GM12878 (cell line): Measurements from ENCODE around the gene THSD4. TPM values are rescaled to one million over a fixed set of nuclear protein-coding genes. Genes with fewer than 3 reads are reported as not detected.

Experiments used
- ATAC-seq: fragments of 200-7000 bp; cut with Tn5 transposase; 3 replicates; pipeline ENCODE4 v1.9.1; 2020; ENCODE audit warnings: mild to moderate bottlenecking, moderate library complexity
- BruUV-seq: library from RNA; stranded (reverse); fragments of 400-500 nt; replicated peaks from 2 replicates; lab custom pipeline; 2021; lab: Mats Ljungman, UMichigan
- CTCF ChIA-PET: fragments of 300-600 bp; sonication (Branson Sonifier 250); formaldehyde crosslinking; extraction: SDS; loops from one replicate; lab custom pipeline; 2021; ENCODE audit warnings: inconsistent platforms; lab: Yijun Ruan, JAX
- POLR2A ChIA-PET: fragments of 350-600 bp; formaldehyde crosslinking; extraction: SDS; loops from one replicate; lab custom pipeline; 2021; ENCODE audit warnings: inconsistent platforms; lab: Charles Lee
- RAD21 ChIA-PET: fragments of 300-600 bp; sonication (Branson Sonifier 250); formaldehyde crosslinking; loops from one replicate; lab custom pipeline; 2023; ENCODE audit warnings: antibody characterized with exemption; ENCODE audit not compliant: unreplicated experiment; lab: Charles Lee
- SMC1A ChIA-PET: fragments of 300-600 bp; sonication (Branson Sonifier 250); formaldehyde crosslinking; loops from one replicate; lab custom pipeline; 2023; ENCODE audit not compliant: unreplicated experiment, uncharacterized antibody; lab: Charles Lee
- DNase-seq: peaks from one replicate; pipeline ENCODE4 v3.0.0-alpha.2; 2011; ENCODE audit warnings: low read depth, low spot score
- FAIRE-seq: peaks from 3 replicates; lab custom pipeline; 2011; peaks lifted over from hg19 to GRCh38; lab: Jason Lieb, UNC
- H2AFZ ChIP-seq: 2 replicates; pipeline ENCODE4 v1.6.0; 2011; ENCODE audit warnings: low read depth, low read length, control low read depth; ENCODE audit not compliant: control insufficient read depth
- H3K27ac ChIP-seq: 2 replicates; pipeline ENCODE4 v1.5.1; 2011; ENCODE audit warnings: control low read depth; ENCODE audit not compliant: control insufficient read depth, insufficient read depth
- H3K27me3 ChIP-seq, 2 experiments: replicated peaks in 1 of 2; 2 replicates each; pipeline versions ENCODE4 v1.6.0 to v1.6.1; 2011; ENCODE audit warnings: low read length in 1 of 2; ENCODE audit not compliant: control insufficient read depth in 2 of 2, insufficient read depth in 2 of 2
- H3K36me3 ChIP-seq, 2 experiments: 2 replicates each; pipeline ENCODE4 v1.5.1; 2011; ENCODE audit warnings: low read length in 1 of 2; ENCODE audit not compliant: control insufficient read depth in 2 of 2, insufficient read depth in 2 of 2
- H3K4me1 ChIP-seq: 2 replicates; pipeline ENCODE4 v1.6.1; 2011; ENCODE audit warnings: mild to moderate bottlenecking, low read length, moderate library complexity, mixed read lengths; ENCODE audit not compliant: control insufficient read depth, insufficient read depth
- H3K4me2 ChIP-seq: 2 replicates; pipeline ENCODE4 v1.6.0; 2011; ENCODE audit warnings: control low read depth; ENCODE audit not compliant: control insufficient read depth, insufficient read depth
- H3K4me3 ChIP-seq: fragments of 200-600 bp; sonication (generic); 2 replicates; pipeline ENCODE4 v1.5.1; 2016
- H3K79me2 ChIP-seq: 2 replicates; pipeline ENCODE4 v1.6.0; 2011; ENCODE audit warnings: low read length; ENCODE audit not compliant: control insufficient read depth, insufficient read depth
- H3K9ac ChIP-seq: 2 replicates; pipeline ENCODE4 v1.8.0; 2011; ENCODE audit warnings: low read length, control low read depth, mixed read lengths; ENCODE audit not compliant: control insufficient read depth, insufficient read depth
- H3K9me3 ChIP-seq: replicated peaks from 3 replicates; pipeline ENCODE4 v1.5.1; 2011; ENCODE audit warnings: mild to moderate bottlenecking, low read length; ENCODE audit not compliant: control insufficient read depth, insufficient read depth
- H4K20me1 ChIP-seq: 2 replicates; pipeline ENCODE4 v1.6.0; 2011; ENCODE audit not compliant: control insufficient read depth, insufficient read depth
- CEBPB ChIP-seq, 2 experiments: fragments of 150-350 bp in 1 of 2; IDR thresholded peaks; 2 replicates each; pipeline ENCODE4 v1.6.1; 2012 to 2014; ENCODE audit warnings: low read depth in 2 of 2, low read length in 2 of 2, borderline replicate concordance in 1 of 2, inconsistent platforms in 1 of 2
- CREM ChIP-seq: IDR thresholded peaks from 2 replicates; pipeline ENCODE4 v1.6.1; 2014; ENCODE audit warnings: antibody characterized with exemption, low read depth
- E2F4 ChIP-seq: IDR thresholded peaks from 2 replicates; pipeline ENCODE4 v1.6.1; 2012; ENCODE audit warnings: low read depth, low read length, improper control_type of control experiment
- ELK1 ChIP-seq: IDR thresholded peaks from 2 replicates; pipeline ENCODE4 v1.6.1; 2012; ENCODE audit warnings: low read depth, low read length, improper control_type of control experiment
- FOXK2 ChIP-seq: fragments of 450-650 bp; IDR thresholded peaks from 2 replicates; pipeline ENCODE4 v1.6.1; 2017; ENCODE audit warnings: mild to moderate bottlenecking, moderate library complexity
- GATAD2B ChIP-seq: fragments of 450-650 bp; conservative IDR thresholded peaks from 2 replicates; pipeline ENCODE4 v1.6.1; 2017; ENCODE audit warnings: low read depth, mild to moderate bottlenecking, moderate library complexity
- HDAC2 ChIP-seq: fragments of 200-600 bp; sonication (generic); IDR thresholded peaks from 2 replicates; pipeline ENCODE4 v1.6.1; 2017
- KDM1A ChIP-seq: fragments of 200-600 bp; sonication (generic); IDR thresholded peaks from 2 replicates; pipeline ENCODE4 v1.6.1; 2016; ENCODE audit warnings: borderline replicate concordance
- PBX3 ChIP-seq: IDR thresholded peaks from 2 replicates; pipeline ENCODE4 v1.6.1; 2011; ENCODE audit warnings: mild to moderate bottlenecking, low read depth, low read length, moderate library complexity; ENCODE audit not compliant: insufficient replicate concordance
- POLR2AphosphoS2 ChIP-seq: IDR thresholded peaks from 2 replicates; pipeline ENCODE4 v1.6.1; 2011; ENCODE audit warnings: low read depth, mild to moderate bottlenecking, low read length, improper control_type of control experiment, moderate library complexity
- RAD21 ChIP-seq: IDR thresholded peaks from 2 replicates; pipeline ENCODE4 v1.6.1; 2011; ENCODE audit warnings: mild to moderate bottlenecking, low read depth, low read length, moderate library complexity; ENCODE audit not compliant: insufficient read depth
- SMAD1 ChIP-seq: fragments of 450-650 bp; IDR thresholded peaks from 2 replicates; pipeline ENCODE4 v1.6.1; 2018; ENCODE audit warnings: mild to moderate bottlenecking, low read depth; ENCODE audit not compliant: partially characterized antibody
- SMARCA5 ChIP-seq: fragments of 450-650 bp; IDR thresholded peaks from 2 replicates; pipeline ENCODE4 v1.6.1; 2017; ENCODE audit warnings: mild to moderate bottlenecking
- TCF7 ChIP-seq: IDR thresholded peaks from 2 replicates; pipeline ENCODE4 v1.6.1; 2014; ENCODE audit warnings: antibody characterized with exemption, borderline replicate concordance
- ZBTB33 ChIP-seq: fragments of 450-650 bp; IDR thresholded peaks from 2 replicates; pipeline ENCODE4 v1.6.1; 2017; ENCODE audit warnings: mild to moderate bottlenecking
- WGBS: methylation state at CpG from one replicate; pipeline ENCODE4 v1.1.6; 2016; ENCODE audit warnings: low lambda C conversion rate; ENCODE audit not compliant: insufficient replicate concordance, insufficient coverage; ENCODE audit errors: missing lambda C conversion rate; 5-methylcytosine and 5-hydroxymethylcytosine counted together
- in situ Hi-C: fragments of 300-500 bp; cut with MboI; formaldehyde crosslinking; loops from 9 replicates; pipeline ENCODE4 v1.14.3; 2018; ENCODE audit warnings: mixed read lengths
- intact Hi-C: fragments of 100-400 bp; cut with micrococcal nuclease; formaldehyde crosslinking; loops from one replicate; pipeline ENCODE4 v1.14.2; 2022; ENCODE audit not compliant: unreplicated experiment
- polyA plus RNA-seq, 11 experiments: library from polyadenylated mRNA; depleted of rRNA in 4 of 11; unstranded in 6 of 11; stranded (reverse) in 5 of 11; fragments of >200 nt; fragmentation: Nextera tagmentation in 4 of 11; fragmentation: Illumina TruSeq in 1 of 11; extraction: Ambion mirVana in 4 of 11; extraction: Trizol in 1 of 11; gene quantifications; 1 replicate in 1 of 11; 2 replicates in 10 of 11; pipeline versions ENCODE4 v1.2.1 to v1.2.3, GENCODE V29; 2011 to 2016; ENCODE audit warnings: inconsistent platforms in 2 of 11, missing spikeins in 2 of 11, low read depth in 1 of 11
- total RNA-seq, 4 experiments: library from RNA; depleted of rRNA in 3 of 4; stranded (reverse); fragments of >200 nt in 3 of 4; fragmentation: Illumina TruSeq in 1 of 4; extraction: Trizol in 1 of 4; gene quantifications; 2 replicates each; pipeline versions ENCODE4 v1.2.1 to v1.2.3, GENCODE V29; 2013 to 2021

Gene THSD4
- total and polyA plus RNA-seq, 10 of the 15 experiments (the other 5 are each of a cell fraction or from before 2014, with no cell fraction given): 0.04 to 0.13 (median 0.05) TPM; not detected in 7

- TF ChIP-seq ELK1: no peak
- no peak for TF ChIP-seq POLR2AphosphoS2
- no peak for TF ChIP-seq RAD21
- no peak for TF ChIP-seq CREM
These were observed 543.8 kb downstream of the THSD4 start (continued) for GRCh38 chr15:71658827-71659729.

- intact Hi-C loops: no loop called here
- in situ Hi-C loops: no loop called here
- FAIRE-seq: no peak
- TF ChIP-seq RAD21 (no peak), PBX3 (no peak), SMARCA5 (no peak), CEBPB (IDR thresholded peaks at IDR 0.05; ENCODE audit: borderline replicate concordance in 1 of 2, low read depth in 2 of 2, low read length in 2 of 2) (no peak), E2F4 (no peak), KDM1A (no peak), FOXK2 (no peak), HDAC2 (no peak), GATAD2B (no peak), TCF7 (no peak), SMAD1 (no peak), ZBTB33 (no peak)
These were observed 544.4 kb downstream of the THSD4 start for GRCh38 chr15:71659730-71660067.

More at GRCh38 chr15:71659730-71660067, 544.4 kb downstream of the THSD4 start:
- no peak for ATAC-seq
- ChIA-PET POLR2A (no interaction called here), SMC1A (no interaction called here), CTCF (no interaction called here), RAD21 (no interaction called here)
- Histone ChIP-seq H3K4me3 (no peak overlapping the region), H3K4me2 (no peak overlapping the region), H4K20me1 (no peaks in the 10 kb centered on the region), H3K9ac (no peak overlapping the region), H2AFZ (no peak overlapping the region), H3K27ac (no peak overlapping the region), H3K79me2 (no peaks in the 10 kb centered on the region), H3K36me3 (no peaks in the 10 kb centered on the region), H3K4me1 (no peaks in the 10 kb centered on the region), H3K9me3 (no peaks in the 10 kb centered on the region), H3K27me3 (no peaks in the 10 kb centered on the region)
- no peak for DNase-seq
- 39% methylated on average over 4 of the region's 4 CpGs for WGBS
- BruUV-seq: no TSS peak
